Esophagus squamous epithelium (tissue), 4 donors: ENCODE data around the gene SH3GLB2.

Experiments
- POLR2A ChIP-seq, 4 donors: fragments of 450-650 bp; IDR thresholded peaks; one replicate each; pipeline ENCODE4 v1.6.1; 2017; ENCODE audit warnings: antibody characterized with exemption in 4 of 4, mild to moderate bottlenecking in 4 of 4, moderate library complexity in 3 of 4
- TF ChIP-seq, protein P1 (sequence below), 6 experiments: fragments of 450-650 bp in 4 of 6; fragments of 200-600 bp in 2 of 6; sonication (generic) in 2 of 6; IDR thresholded peaks; one replicate each; pipeline ENCODE4 v1.5.1; 2016 to 2019; ENCODE audit warnings: antibody characterized with exemption in 6 of 6, mild to moderate bottlenecking in 4 of 6, moderate library complexity in 4 of 6

DNA sequence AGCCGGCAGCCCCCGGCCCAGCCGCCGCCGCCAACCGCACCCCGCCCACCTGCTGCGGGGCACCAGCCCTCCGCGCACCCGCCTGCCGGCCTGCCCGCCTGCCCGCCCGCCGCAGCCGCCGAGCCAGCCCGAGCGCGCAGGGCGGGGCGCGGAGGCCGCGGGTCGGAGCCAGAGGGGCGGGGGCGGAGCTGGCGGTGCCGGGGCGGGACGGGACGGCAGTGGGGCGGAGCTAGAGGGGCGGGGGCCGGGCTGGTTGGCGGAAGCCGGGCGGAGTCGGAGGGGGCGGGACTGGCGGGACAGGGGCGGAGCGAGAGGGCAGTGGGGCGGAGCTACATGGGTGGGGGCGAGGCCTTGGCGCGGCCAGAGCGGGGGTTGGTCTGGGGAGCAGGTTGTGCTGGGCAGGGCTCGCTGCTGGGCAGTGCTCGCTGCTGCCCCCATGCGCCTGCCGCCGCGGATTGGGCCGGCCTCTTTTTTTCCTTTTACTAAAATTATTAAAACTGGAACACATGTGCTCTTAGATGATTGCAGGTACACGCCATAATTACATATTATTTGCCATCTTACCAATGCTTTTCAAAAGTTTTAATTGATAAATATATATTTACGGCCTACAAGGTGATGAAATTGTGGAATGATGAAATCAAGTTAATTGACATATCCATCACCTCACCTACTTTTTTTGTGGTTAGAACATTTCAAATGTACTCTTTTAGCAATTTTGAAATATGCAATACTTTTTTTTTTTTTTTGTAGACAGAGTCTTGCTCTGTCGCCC lies at the start of gene SH3GLB2:
- TF ChIP-seq, protein P1, sequence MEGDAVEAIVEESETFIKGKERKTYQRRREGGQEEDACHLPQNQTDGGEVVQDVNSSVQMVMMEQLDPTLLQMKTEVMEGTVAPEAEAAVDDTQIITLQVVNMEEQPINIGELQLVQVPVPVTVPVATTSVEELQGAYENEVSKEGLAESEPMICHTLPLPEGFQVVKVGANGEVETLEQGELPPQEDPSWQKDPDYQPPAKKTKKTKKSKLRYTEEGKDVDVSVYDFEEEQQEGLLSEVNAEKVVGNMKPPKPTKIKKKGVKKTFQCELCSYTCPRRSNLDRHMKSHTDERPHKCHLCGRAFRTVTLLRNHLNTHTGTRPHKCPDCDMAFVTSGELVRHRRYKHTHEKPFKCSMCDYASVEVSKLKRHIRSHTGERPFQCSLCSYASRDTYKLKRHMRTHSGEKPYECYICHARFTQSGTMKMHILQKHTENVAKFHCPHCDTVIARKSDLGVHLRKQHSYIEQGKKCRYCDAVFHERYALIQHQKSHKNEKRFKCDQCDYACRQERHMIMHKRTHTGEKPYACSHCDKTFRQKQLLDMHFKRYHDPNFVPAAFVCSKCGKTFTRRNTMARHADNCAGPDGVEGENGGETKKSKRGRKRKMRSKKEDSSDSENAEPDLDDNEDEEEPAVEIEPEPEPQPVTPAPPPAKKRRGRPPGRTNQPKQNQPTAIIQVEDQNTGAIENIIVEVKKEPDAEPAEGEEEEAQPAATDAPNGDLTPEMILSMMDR (IDR thresholded peaks at IDR 0.05): peak; percentile 67 to 84 (median 81)
- TF ChIP-seq POLR2A (IDR thresholded peaks at IDR 0.05): peak in 1 of 4 donors; percentile 38
